Upper lobe of right lung (tissue), 1 donor: ENCODE measurements around the gene RGL3. TPM values are rescaled to one million over a fixed set of nuclear protein-coding genes. Genes with fewer than 3 reads are reported as not detected.
"Not testable (repeated sequence)": the region's sequence is repeated elsewhere in the genome, so short reads cannot be mapped to it uniquely, and the experiment has no call there.

ENCODE experiments used
- ATAC-seq: fragments of 200-7000 bp; cut with Tn5 transposase; one replicate; pipeline ENCODE4 v1.9.1; 2020; ENCODE audit warnings: mild to moderate bottlenecking, moderate library complexity
- DNase-seq: peaks from one replicate; pipeline ENCODE4 v3.0.0-alpha.2; 2020
- H3K27ac ChIP-seq: fragments of 200-600 bp; one replicate; pipeline ENCODE4 v1.8.0; 2022
- H3K27me3 ChIP-seq: fragments of 200-600 bp; one replicate; pipeline ENCODE4 v1.8.0; 2022; ENCODE audit warnings: mild to moderate bottlenecking
- H3K36me3 ChIP-seq: fragments of 200-600 bp; one replicate; pipeline ENCODE4 v1.8.0; 2022
- H3K4me1 ChIP-seq: fragments of 200-600 bp; one replicate; pipeline ENCODE4 v1.8.0; 2022
- H3K4me3 ChIP-seq: fragments of 200-600 bp; one replicate; pipeline ENCODE4 v1.8.0; 2022; ENCODE audit warnings: mild to moderate bottlenecking
- H3K9me3 ChIP-seq: fragments of 200-600 bp; one replicate; pipeline ENCODE4 v1.8.0; 2022
- intact Hi-C: fragments of 100-400 bp; cut with DNase I; formaldehyde crosslinking; loops from one replicate; pipeline ENCODE4 v1.11.0; 2022
- long read RNA-seq: library from polyadenylated mRNA; unstranded; transcript quantifications from one replicate; pipeline ENCODE4 v2.0.0, GENCODE V29; 2021
- total RNA-seq: library from RNA; stranded (reverse); fragmentation: NEBNext Ultra II Directional; extraction: Animal tissue kit (Norgen Biotek cat#: 25700); gene quantifications from one replicate; pipeline ENCODE4 v1.2.1, GENCODE V29; 2021
- TF ChIP-seq, protein P1 (sequence below): fragments of 200-600 bp; IDR thresholded peaks from one replicate; pipeline ENCODE4 v1.8.0; 2022; ENCODE audit warnings: antibody characterized with exemption
- donor health status: DM: no; HTN: yes; CAD: no; lungs with severe emphysema.

Gene RGL3
- 54.6 TPM for total RNA-seq
- long read RNA-seq, partial matches to known transcripts: 23 of 55 reads
- long read RNA-seq, other reads (novel, unspliced or antisense): 28 of 55 reads

DNA sequence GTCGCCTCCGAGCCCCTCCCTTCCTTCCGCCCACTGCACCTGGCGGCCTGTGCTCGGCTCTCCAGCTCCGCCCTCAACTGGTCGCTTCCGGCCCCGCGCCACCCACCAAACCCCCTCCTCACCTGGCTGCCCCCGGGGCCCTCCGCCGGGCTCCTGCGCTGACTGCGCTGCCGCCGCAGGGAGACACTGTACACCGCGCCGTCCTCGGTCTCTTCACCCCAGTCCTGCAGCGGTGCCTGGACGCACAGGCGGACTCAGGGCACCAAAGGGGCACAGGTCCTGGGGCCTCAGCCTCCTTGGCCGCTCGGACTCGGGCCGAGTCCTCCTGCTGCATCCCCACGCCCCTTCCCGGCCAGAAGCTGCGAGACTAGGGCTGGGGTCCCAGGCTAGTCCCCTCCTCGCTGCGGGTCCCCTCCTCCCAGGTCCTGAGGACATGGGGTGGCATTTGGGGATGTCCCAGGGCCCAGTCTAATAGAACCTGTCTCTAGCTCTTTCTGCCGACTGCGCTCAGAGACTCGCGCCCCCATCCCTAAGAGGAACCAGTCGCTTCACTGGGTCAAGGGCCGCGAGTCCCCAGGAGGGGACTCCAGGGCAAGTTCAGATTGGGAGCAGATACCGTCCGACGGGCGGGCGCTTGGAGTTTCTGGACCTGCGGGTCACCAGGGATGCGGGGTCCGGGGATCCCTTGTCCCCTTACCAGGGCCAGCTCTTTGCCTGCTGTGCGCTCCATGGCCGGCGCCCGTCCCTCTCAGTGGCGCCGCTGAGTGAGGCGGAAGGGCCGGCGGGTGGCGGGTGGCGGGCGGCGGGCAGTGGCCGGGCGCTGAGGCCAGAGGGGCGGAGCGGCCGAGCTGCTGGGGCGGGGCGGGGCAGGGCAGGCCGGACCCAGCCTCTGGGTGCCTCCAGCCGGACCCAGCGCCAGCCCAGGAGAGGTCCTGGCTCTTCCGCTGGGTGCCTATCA is at the start of gene RGL3:
Gene RGL3 (minus strand): TSS at position 766 of the 958 bp plus-strand sequence. CDS start 36 bp downstream, at position 730.
- peak within 1 kb of the TSS; percentile 56 for H3K4me3 ChIP-seq
- H3K4me1 ChIP-seq: peaks cover 33% of the 10 kb centered on the region
- peak within 1 kb of the TSS; percentile 71 for H3K27ac ChIP-seq
- ATAC-seq: peak; percentile 71
- intact Hi-C loops: no loop called here
- peaks cover 22% of the 10 kb centered on the region for H3K27me3 ChIP-seq
- H3K9me3 ChIP-seq: no peaks in the 10 kb centered on the region
- no peaks in the 10 kb centered on the region for H3K36me3 ChIP-seq
- TF ChIP-seq, protein P1, sequence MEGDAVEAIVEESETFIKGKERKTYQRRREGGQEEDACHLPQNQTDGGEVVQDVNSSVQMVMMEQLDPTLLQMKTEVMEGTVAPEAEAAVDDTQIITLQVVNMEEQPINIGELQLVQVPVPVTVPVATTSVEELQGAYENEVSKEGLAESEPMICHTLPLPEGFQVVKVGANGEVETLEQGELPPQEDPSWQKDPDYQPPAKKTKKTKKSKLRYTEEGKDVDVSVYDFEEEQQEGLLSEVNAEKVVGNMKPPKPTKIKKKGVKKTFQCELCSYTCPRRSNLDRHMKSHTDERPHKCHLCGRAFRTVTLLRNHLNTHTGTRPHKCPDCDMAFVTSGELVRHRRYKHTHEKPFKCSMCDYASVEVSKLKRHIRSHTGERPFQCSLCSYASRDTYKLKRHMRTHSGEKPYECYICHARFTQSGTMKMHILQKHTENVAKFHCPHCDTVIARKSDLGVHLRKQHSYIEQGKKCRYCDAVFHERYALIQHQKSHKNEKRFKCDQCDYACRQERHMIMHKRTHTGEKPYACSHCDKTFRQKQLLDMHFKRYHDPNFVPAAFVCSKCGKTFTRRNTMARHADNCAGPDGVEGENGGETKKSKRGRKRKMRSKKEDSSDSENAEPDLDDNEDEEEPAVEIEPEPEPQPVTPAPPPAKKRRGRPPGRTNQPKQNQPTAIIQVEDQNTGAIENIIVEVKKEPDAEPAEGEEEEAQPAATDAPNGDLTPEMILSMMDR: no peak
- DNase-seq: peak; percentile 85

DNA sequence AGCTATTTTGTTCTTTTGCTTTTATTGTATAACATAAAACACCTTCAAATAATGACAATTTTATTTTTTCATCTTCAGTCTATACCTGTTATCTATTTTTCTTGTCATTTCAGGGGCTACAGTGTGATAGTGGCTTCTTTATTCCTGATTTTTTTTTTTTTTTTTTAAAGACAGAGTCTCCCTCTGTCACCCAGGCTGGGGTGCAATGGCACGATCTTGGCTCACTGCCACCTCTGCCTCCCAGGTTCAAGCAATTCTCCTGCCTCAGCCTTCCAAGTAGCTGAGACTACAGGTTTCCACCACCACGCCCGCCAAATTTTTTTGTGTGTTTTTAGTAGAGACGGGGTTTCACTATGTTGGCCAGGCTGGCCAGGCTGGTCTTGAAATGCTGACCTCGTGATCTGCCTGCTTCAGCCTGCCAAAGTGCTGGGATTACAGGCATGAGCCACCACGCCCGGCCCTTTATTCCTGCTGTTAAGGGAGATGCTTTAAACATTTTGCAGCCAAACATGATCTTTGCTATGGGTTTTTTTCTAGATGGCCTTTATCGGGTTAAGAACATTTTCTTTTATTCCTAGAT is 49.2 kb upstream of the RGL3 start:
- H3K4me1 ChIP-seq, DNase-seq, H3K4me3 ChIP-seq, H3K27me3 ChIP-seq, H3K9me3 ChIP-seq, intact Hi-C loops, ATAC-seq, H3K27ac ChIP-seq, H3K36me3 ChIP-seq: not testable (repeated sequence)

- ATAC-seq: no peak
- TF ChIP-seq, protein P1: no peak
Measured at GRCh38 chr19:11465600-11465999, 46.5 kb upstream of the RGL3 start.

GRCh38 chr19:11464333-11465265 is 45.5 kb upstream of the RGL3 start:
- ATAC-seq: peak; percentile 28
- intact Hi-C loops: no loop called here
- Histone ChIP-seq H3K27ac (no peak overlapping the region), H3K27me3 (no peaks in the 10 kb centered on the region), H3K9me3 (no peaks in the 10 kb centered on the region), H3K36me3 (no peaks in the 10 kb centered on the region), H3K4me3 (no peak overlapping the region), H3K4me1 (no peaks in the 10 kb centered on the region)
- TF ChIP-seq, protein P1: no peak
- no peak for DNase-seq

More at GRCh38 chr19:11465600-11465999, 46.5 kb upstream of the RGL3 start:
- Histone ChIP-seq H3K36me3 (no peaks in the 10 kb centered on the region), H3K4me3 (no peak overlapping the region), H3K9me3 (no peaks in the 10 kb centered on the region), H3K4me1 (no peaks in the 10 kb centered on the region), H3K27ac (no peak overlapping the region), H3K27me3 (no peaks in the 10 kb centered on the region)
- intact Hi-C loops: no loop called here
- DNase-seq: no peak

GRCh38 chr19:11463391-11463790 is 44.3 kb upstream of the RGL3 start:
- no peaks in the 10 kb centered on the region for H3K9me3 ChIP-seq
- H3K4me1 ChIP-seq: no peaks in the 10 kb centered on the region
- ATAC-seq: no peak
- H3K27me3 ChIP-seq: peaks cover 6% of the 10 kb centered on the region
- no peaks in the 10 kb centered on the region for H3K36me3 ChIP-seq
- no peak overlapping the region for H3K27ac ChIP-seq
- TF ChIP-seq, protein P1: no peak
- DNase-seq: no peak
- intact Hi-C loops: no loop called here
- H3K4me3 ChIP-seq: no peak overlapping the region
